SIG-M5 (cell line): ENCODE data around the gene SRSF1.
"Not testable (repeated sequence)": the region's sequence is repeated elsewhere in the genome, so short reads cannot be mapped to it uniquely, and the experiment has no call there.

ENCODE experiments used
- DNase-seq: peaks from one replicate; lab custom pipeline; 2025; lab: John Stamatoyannopoulos, UW

SRSF1 gene

GRCh38 chr17:57965521-57966160, 41.4 kb downstream of the SRSF1 start:
- no peak for DNase-seq

GRCh38 chr17:57963149-57963511, 43.9 kb downstream of the SRSF1 start:
- DNase-seq = no peak

- no peak for DNase-seq
Observed at GRCh38 chr17:57962279-57963148, 44.5 kb downstream of the SRSF1 start.

GRCh38 chr17:57959929-57960328, 47.1 kb downstream of the SRSF1 start:
- DNase-seq = no peak

- not testable (repeated sequence) for DNase-seq
Observed at GRCh38 chr17:57958391-57958790, 48.7 kb downstream of the SRSF1 start.

- DNase-seq = no peak
Observed at GRCh38 chr17:57957886-57958285, 49.2 kb downstream of the SRSF1 start.

- no peak for DNase-seq
Observed at GRCh38 chr17:57957120-57957850, 49.8 kb downstream of the SRSF1 start.

GRCh38 chr17:57956291-57957119, 50.5 kb downstream of the SRSF1 start:
- no peak for DNase-seq

GRCh38 chr17:57955183-57955931, 51.7 kb downstream of the SRSF1 start, which contains the start of gene CUEDC1:
TSS of gene CUEDC1 (minus strand) at chr17:57955412. CDS start at chr17:57885564, 69,848 bp downstream.
- DNase-seq = no peak

GRCh38 chr17:57954397-57955182, 52.5 kb downstream of the SRSF1 start:
- DNase-seq = no peak

- no peak for DNase-seq
Observed at GRCh38 chr17:57953705-57954396, 53.2 kb downstream of the SRSF1 start.
